Measurements from ENCODE around the gene IL17RA.

The IL17RA gene

DNA sequence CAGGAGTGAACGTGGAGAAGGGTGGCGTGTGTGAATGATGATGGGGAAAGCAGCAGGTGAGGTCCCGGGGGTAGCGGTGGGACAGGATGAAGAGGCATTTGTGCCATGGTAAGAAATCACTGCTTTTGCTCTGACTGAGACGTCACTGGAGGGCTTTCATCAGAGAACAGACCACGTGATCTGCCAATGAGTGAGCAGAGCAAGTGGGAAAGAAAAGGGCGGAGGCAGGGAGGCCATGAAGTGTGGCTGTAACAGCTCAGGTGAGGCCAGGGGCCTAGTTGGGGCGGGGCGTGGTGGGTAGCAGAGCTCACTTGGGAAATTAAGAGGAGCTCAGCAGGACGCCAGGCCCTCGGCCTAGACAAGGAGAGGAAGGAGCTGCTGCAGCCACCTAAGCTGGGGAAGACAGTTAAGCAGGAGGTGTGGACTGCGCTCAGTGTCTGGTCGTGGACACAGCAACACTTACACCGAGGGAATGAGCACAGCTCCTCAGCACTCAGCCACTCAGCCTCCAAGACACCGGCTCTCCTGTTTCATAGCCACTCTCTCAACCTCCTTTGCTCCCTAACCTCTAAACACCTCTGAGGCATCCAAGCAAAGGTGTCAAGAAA is 50.5 kb downstream of the IL17RA start (continued):
- no peak for TF ChIP-seq ZNF423 (tag by site-specific recombination; IDR thresholded peaks at IDR 0.05)

DNA sequence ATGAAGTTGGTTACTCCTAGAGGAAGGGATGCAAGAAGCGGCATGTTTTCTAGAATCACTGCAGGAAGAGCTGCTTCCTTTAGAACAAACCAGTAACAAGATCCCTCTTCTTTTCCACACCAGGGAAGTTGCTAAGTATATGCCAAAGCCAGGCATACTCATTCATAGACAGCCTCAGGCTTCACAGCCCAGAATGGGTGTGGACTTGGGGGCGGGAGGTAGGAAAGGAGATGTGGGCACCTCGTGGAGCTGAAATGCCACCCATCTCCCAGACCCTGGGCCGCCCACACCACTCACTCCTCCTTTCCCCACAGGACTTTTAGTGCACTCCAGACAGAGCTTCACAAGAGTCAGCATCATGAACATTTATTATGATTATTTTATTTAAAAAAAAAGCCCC is 52.4 kb downstream of the IL17RA start:
- Histone ChIP-seq H3K4me1 (ENCODE audit: control insufficient read depth, insufficient read depth, low read length) (no peaks in the 10 kb centered on the region), H3K4me3 (ENCODE audit: low read depth, low read length) (no peak overlapping the region), H3K9me3 (ENCODE audit: control insufficient read depth, insufficient read depth, low read depth, low read length) (no peaks in the 10 kb centered on the region), H3K27ac (ENCODE audit: extremely low read depth, low read depth, low read length) (no peak overlapping the region), H3K36me3 (ENCODE audit: control insufficient read depth in 2 of 2, insufficient read depth in 1 of 2, low read length in 2 of 2) (peaks cover 3 to 50% of the 10 kb centered on the region in 2 experiments; a peak in 2 of 3 replicates)
- ChIA-PET POLR2A (interaction anchor here (0.6 kb wide), 1 partner anchor 20 kb away, joined by 3 read pairs; no protein-coding TSS in a partner anchor), CTCF (interaction anchor here (0.8 kb wide), 1 partner anchor 34 kb away, joined by 3 read pairs; no protein-coding TSS in a partner anchor)
- TF ChIP-seq ZFHX2 (tag by site-specific recombination; conservative IDR thresholded peaks at IDR 0.05) (0 out of 2 replicates have a peak, but pooled peaks have one; percentile 19), EGR2 (tag by site-specific recombination; IDR thresholded peaks at IDR 0.05; ENCODE audit: low read depth) (peak; percentile 35; the same call in 1 of the 2 replicates), RBAK (tag by site-specific recombination; IDR thresholded peaks at IDR 0.05) (no peak)

DNA sequence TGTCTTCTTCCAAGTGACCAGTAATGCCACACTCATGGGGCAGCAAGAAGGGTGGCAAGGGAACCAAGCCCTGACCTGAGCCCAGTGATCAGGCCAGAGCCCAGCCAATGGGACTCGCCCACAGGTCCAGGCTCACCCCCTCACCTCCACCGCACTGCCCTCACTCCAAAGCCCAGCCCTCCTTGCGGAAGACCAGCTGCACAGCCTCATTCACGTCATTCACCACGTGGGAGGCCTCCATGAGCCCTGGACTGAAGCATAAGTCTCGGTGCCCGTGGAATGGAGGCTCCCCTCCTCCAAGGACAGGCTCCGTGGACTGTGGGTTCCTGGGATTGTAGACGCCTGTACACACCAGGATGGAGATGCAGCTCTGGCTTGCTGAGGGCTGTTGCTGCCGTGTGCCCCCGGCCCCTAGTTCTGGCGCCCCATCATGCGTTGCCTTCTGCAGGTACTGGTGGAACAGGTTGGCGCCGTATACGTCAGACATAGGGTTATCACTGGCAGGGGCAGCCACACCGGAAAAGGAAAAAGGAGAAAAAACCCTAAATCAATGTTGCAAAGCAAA is 53.1 kb downstream of the IL17RA start:
- H3K4me1 ChIP-seq (ENCODE audit: control insufficient read depth, insufficient read depth, low read length): no peaks in the 10 kb centered on the region
- POLR2A ChIA-PET: no interaction called here
- peaks cover 3 to 58% of the 10 kb centered on the region in 2 experiments; a peak in 2 of 3 replicates for H3K36me3 ChIP-seq (ENCODE audit: control insufficient read depth in 2 of 2, insufficient read depth in 1 of 2, low read length in 2 of 2)
- CTCF ChIA-PET: interaction anchor here (0.8 kb wide), 1 partner anchor 34 kb away, joined by 3 read pairs; no protein-coding TSS in a partner anchor
- no peaks in the 10 kb centered on the region for H3K9me3 ChIP-seq (ENCODE audit: control insufficient read depth, insufficient read depth, low read depth, low read length)
- no peak overlapping the region for H3K27ac ChIP-seq (ENCODE audit: extremely low read depth, low read depth, low read length)
- no peak for TF ChIP-seq ZNF211 (tag by site-specific recombination; IDR thresholded peaks at IDR 0.05; ENCODE audit: low read depth)
- TF ChIP-seq ZBTB21 (tag by site-specific recombination; IDR thresholded peaks at IDR 0.05): no peak
- TF ChIP-seq, protein P1, sequence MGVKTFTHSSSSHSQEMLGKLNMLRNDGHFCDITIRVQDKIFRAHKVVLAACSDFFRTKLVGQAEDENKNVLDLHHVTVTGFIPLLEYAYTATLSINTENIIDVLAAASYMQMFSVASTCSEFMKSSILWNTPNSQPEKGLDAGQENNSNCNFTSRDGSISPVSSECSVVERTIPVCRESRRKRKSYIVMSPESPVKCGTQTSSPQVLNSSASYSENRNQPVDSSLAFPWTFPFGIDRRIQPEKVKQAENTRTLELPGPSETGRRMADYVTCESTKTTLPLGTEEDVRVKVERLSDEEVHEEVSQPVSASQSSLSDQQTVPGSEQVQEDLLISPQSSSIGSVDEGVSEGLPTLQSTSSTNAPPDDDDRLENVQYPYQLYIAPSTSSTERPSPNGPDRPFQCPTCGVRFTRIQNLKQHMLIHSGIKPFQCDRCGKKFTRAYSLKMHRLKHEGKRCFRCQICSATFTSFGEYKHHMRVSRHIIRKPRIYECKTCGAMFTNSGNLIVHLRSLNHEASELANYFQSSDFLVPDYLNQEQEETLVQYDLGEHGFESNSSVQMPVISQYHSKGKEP (tag by site-specific recombination; IDR thresholded peaks at IDR 0.05): no peak
- TF ChIP-seq, protein P2, sequence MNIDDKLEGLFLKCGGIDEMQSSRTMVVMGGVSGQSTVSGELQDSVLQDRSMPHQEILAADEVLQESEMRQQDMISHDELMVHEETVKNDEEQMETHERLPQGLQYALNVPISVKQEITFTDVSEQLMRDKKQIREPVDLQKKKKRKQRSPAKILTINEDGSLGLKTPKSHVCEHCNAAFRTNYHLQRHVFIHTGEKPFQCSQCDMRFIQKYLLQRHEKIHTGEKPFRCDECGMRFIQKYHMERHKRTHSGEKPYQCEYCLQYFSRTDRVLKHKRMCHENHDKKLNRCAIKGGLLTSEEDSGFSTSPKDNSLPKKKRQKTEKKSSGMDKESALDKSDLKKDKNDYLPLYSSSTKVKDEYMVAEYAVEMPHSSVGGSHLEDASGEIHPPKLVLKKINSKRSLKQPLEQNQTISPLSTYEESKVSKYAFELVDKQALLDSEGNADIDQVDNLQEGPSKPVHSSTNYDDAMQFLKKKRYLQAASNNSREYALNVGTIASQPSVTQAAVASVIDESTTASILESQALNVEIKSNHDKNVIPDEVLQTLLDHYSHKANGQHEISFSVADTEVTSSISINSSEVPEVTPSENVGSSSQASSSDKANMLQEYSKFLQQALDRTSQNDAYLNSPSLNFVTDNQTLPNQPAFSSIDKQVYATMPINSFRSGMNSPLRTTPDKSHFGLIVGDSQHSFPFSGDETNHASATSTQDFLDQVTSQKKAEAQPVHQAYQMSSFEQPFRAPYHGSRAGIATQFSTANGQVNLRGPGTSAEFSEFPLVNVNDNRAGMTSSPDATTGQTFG (tag by site-specific recombination; IDR thresholded peaks at IDR 0.05; ENCODE audit: borderline replicate concordance): no peak
- TF ChIP-seq ZNF248 (tag by site-specific recombination; IDR thresholded peaks at IDR 0.05): no peak
- TF ChIP-seq KLF10 (tag by site-specific recombination; IDR thresholded peaks at IDR 0.05): no peak
- no peak for TF ChIP-seq BCL11A (tag by site-specific recombination; IDR thresholded peaks at IDR 0.05; ENCODE audit: low read depth)
- no peak for TF ChIP-seq ZBTB20 (tag by site-specific recombination; IDR thresholded peaks at IDR 0.05)
- TF ChIP-seq ZNF394 (tag by site-specific recombination; IDR thresholded peaks at IDR 0.05; ENCODE audit: borderline replicate concordance): no peak
- no peak for TF ChIP-seq SCRT2 (tag by site-specific recombination; IDR thresholded peaks at IDR 0.05)
- TF ChIP-seq FEZF1 (tag by site-specific recombination; IDR thresholded peaks at IDR 0.05): no peak
- no peak for TF ChIP-seq TRIM28 (IDR thresholded peaks at IDR 0.05; ENCODE audit: borderline replicate concordance, low read length)
- no peak overlapping the region for H3K4me3 ChIP-seq (ENCODE audit: low read depth, low read length)
